Stimulated activated naive B cell treated with anti-CD40 and anti-IgM and Interleukin-4, amounts not matched to agents 10 μg/mL and 1 μg/mL and 100 μg/mL, for 72 hours (primary cell): ENCODE measurements around the gene PPFIA2.
"Not testable (repeated sequence)": the region's sequence is repeated elsewhere in the genome, so short reads cannot be mapped to it uniquely, and the experiment has no call there.

Experiments used
- ATAC-seq, 2 donors: fragments of 150-1000 bp; cut with Tn5 transposase; replicated peaks; 2 replicates each; pipeline ENCODE4 v1.10.0; 2021; ENCODE audit warnings: moderate library complexity in 1 of 2
- DNase-seq: peaks from one replicate; pipeline ENCODE4 v3.0.0; 2021
- H3K27ac Mint-ChIP-seq: one replicate; pipeline ENCODE4 v1.8.0; 2022; ENCODE audit warnings: mild to moderate bottlenecking, mixed read lengths
- H3K27me3 Mint-ChIP-seq, 2 donors: one replicate each; pipeline ENCODE4 v1.8.0; 2022; ENCODE audit warnings: mixed read lengths in 2 of 2
- H3K36me3 Mint-ChIP-seq, 2 donors: one replicate each; pipeline ENCODE4 v1.8.0; 2022; ENCODE audit warnings: mixed read lengths in 2 of 2, mild to moderate bottlenecking in 1 of 2
- H3K4me1 Mint-ChIP-seq, 2 donors: one replicate each; pipeline ENCODE4 v1.8.0; 2022; ENCODE audit warnings: mixed read lengths in 2 of 2, mild to moderate bottlenecking in 1 of 2
- H3K4me3 Mint-ChIP-seq, 2 donors: one replicate each; pipeline ENCODE4 v1.8.0; 2022; ENCODE audit warnings: mild to moderate bottlenecking in 2 of 2, mixed read lengths in 2 of 2, moderate library complexity in 1 of 2
- H3K9me3 Mint-ChIP-seq, 2 donors: one replicate each; pipeline ENCODE4 v1.8.0; 2022; ENCODE audit warnings: mixed read lengths in 2 of 2, mild to moderate bottlenecking in 1 of 2

PPFIA2 gene

GRCh38 chr12:81253360-81253759, 505.8 kb downstream of the PPFIA2 start:
- no peak for DNase-seq
- no peak overlapping the region for H3K27ac Mint-ChIP-seq
- H3K4me3 Mint-ChIP-seq, result no peak overlapping the region
- no peaks in the 10 kb centered on the region for H3K4me1 Mint-ChIP-seq
- H3K9me3 Mint-ChIP-seq, result peaks cover 0 to 3% of the 10 kb centered on the region in 2 donors
- no peaks in the 10 kb centered on the region for H3K27me3 Mint-ChIP-seq
- no peak for ATAC-seq
- no peaks in the 10 kb centered on the region for H3K36me3 Mint-ChIP-seq

- ATAC-seq (no peak), DNase-seq (no peak)
- Mint-ChIP-seq H3K4me3 (no peak overlapping the region), H3K9me3 (peaks cover 0 to 3% of the 10 kb centered on the region in 2 donors), H3K27me3 (no peaks in the 10 kb centered on the region), H3K36me3 (no peaks in the 10 kb centered on the region), H3K4me1 (no peaks in the 10 kb centered on the region), H3K27ac (no peak overlapping the region)
These were observed 506.9 kb downstream of the PPFIA2 start for GRCh38 chr12:81252228-81252627.

- no peak overlapping the region for H3K4me3 Mint-ChIP-seq
- no peaks in the 10 kb centered on the region for H3K36me3 Mint-ChIP-seq
- no peaks in the 10 kb centered on the region for H3K27me3 Mint-ChIP-seq
- no peak for DNase-seq
- no peaks in the 10 kb centered on the region for H3K4me1 Mint-ChIP-seq
- no peak overlapping the region for H3K27ac Mint-ChIP-seq
- ATAC-seq, result no peak
- H3K9me3 Mint-ChIP-seq, result peaks cover 0 to 3% of the 10 kb centered on the region in 2 donors
These were observed 509.2 kb downstream of the PPFIA2 start for GRCh38 chr12:81249976-81250375.

- ATAC-seq, result no peak
- Mint-ChIP-seq H3K27me3 (no peaks in the 10 kb centered on the region), H3K4me3 (no peak overlapping the region), H3K4me1 (no peaks in the 10 kb centered on the region), H3K36me3 (no peaks in the 10 kb centered on the region), H3K9me3 (peaks cover 5 to 7% of the 10 kb centered on the region in 2 donors), H3K27ac (no peak overlapping the region)
- no peak for DNase-seq
These were observed 513.1 kb downstream of the PPFIA2 start for GRCh38 chr12:81245907-81246570.

GRCh38 chr12:81245458-81245857, 513.7 kb downstream of the PPFIA2 start:
- no peak overlapping the region for H3K4me3 Mint-ChIP-seq

GRCh38 chr12:81231574-81232368, 527.4 kb downstream of the PPFIA2 start:
- no peak for DNase-seq
- ATAC-seq, result no peak
- Mint-ChIP-seq H3K4me1 (no peaks in the 10 kb centered on the region), H3K27me3 (no peaks in the 10 kb centered on the region), H3K36me3 (no peaks in the 10 kb centered on the region), H3K9me3 (no peaks in the 10 kb centered on the region), H3K27ac (no peak overlapping the region), H3K4me3 (no peak overlapping the region)

More at GRCh38 chr12:81245458-81245857, 513.7 kb downstream of the PPFIA2 start:
- Mint-ChIP-seq H3K27me3 (no peaks in the 10 kb centered on the region), H3K4me1 (no peaks in the 10 kb centered on the region), H3K9me3 (peaks cover 5 to 6% of the 10 kb centered on the region in 2 donors), H3K27ac (no peak overlapping the region), H3K36me3 (no peaks in the 10 kb centered on the region)
- ATAC-seq (no peak), DNase-seq (no peak)

- Mint-ChIP-seq H3K4me3 (no peak overlapping the region), H3K27ac (no peak overlapping the region), H3K36me3 (no peaks in the 10 kb centered on the region), H3K4me1 (no peaks in the 10 kb centered on the region), H3K9me3 (peaks cover 0 to 2% of the 10 kb centered on the region in 2 donors), H3K27me3 (no peaks in the 10 kb centered on the region)
- no peak for DNase-seq
- ATAC-seq, result no peak
These were observed 529.4 kb downstream of the PPFIA2 start for GRCh38 chr12:81229759-81230158.

- Mint-ChIP-seq H3K9me3 (peaks cover 0 to 2% of the 10 kb centered on the region in 2 donors), H3K36me3 (no peaks in the 10 kb centered on the region), H3K4me3 (no peak overlapping the region), H3K27me3 (no peaks in the 10 kb centered on the region), H3K4me1 (no peaks in the 10 kb centered on the region), H3K27ac (no peak overlapping the region)
- DNase-seq (no peak), ATAC-seq (no peak)
These were observed 534.5 kb downstream of the PPFIA2 start for GRCh38 chr12:81224626-81225025.

GRCh38 chr12:81222846-81223592, 536.1 kb downstream of the PPFIA2 start:
- Mint-ChIP-seq H3K27me3 (no peaks in the 10 kb centered on the region), H3K4me1 (no peaks in the 10 kb centered on the region), H3K27ac (no peak overlapping the region), H3K36me3 (no peaks in the 10 kb centered on the region), H3K4me3 (no peak overlapping the region), H3K9me3 (peaks cover 0 to 2% of the 10 kb centered on the region in 2 donors)
- ATAC-seq (no peak), DNase-seq (no peak)

- Mint-ChIP-seq H3K4me1 (no peaks in the 10 kb centered on the region), H3K36me3 (no peaks in the 10 kb centered on the region)
These were observed 537.5 kb downstream of the PPFIA2 start for GRCh38 chr12:81221681-81222080.

GRCh38 chr12:81216739-81217138, 542.4 kb downstream of the PPFIA2 start:
- Mint-ChIP-seq H3K4me1 (no peaks in the 10 kb centered on the region), H3K9me3 (no peaks in the 10 kb centered on the region), H3K4me3 (no peak overlapping the region), H3K27ac (no peak overlapping the region), H3K27me3 (no peaks in the 10 kb centered on the region), H3K36me3 (no peaks in the 10 kb centered on the region)
- ATAC-seq, result no peak
- DNase-seq, result no peak

More at GRCh38 chr12:81221681-81222080, 537.5 kb downstream of the PPFIA2 start:
- DNase-seq (no peak), ATAC-seq (no peak)
- Mint-ChIP-seq H3K27me3 (no peaks in the 10 kb centered on the region), H3K27ac (no peak overlapping the region), H3K4me3 (no peak overlapping the region), H3K9me3 (peaks cover 0 to 1% of the 10 kb centered on the region in 2 donors)

- H3K9me3 Mint-ChIP-seq, result no peaks in the 10 kb centered on the region
- no peak overlapping the region for H3K4me3 Mint-ChIP-seq
- ATAC-seq, result no peak
- no peaks in the 10 kb centered on the region for H3K27me3 Mint-ChIP-seq
- H3K27ac Mint-ChIP-seq, result no peak overlapping the region
- H3K4me1 Mint-ChIP-seq, result no peaks in the 10 kb centered on the region
- no peaks in the 10 kb centered on the region for H3K36me3 Mint-ChIP-seq
- DNase-seq, result no peak
These were observed 546.0 kb downstream of the PPFIA2 start for GRCh38 chr12:81212996-81213696.

- no peak overlapping the region for H3K27ac Mint-ChIP-seq
- no peaks in the 10 kb centered on the region for H3K9me3 Mint-ChIP-seq
- DNase-seq, result no peak
- no peak overlapping the region for H3K4me3 Mint-ChIP-seq
- no peaks in the 10 kb centered on the region for H3K36me3 Mint-ChIP-seq
- no peaks in the 10 kb centered on the region for H3K4me1 Mint-ChIP-seq
- no peak for ATAC-seq
- no peaks in the 10 kb centered on the region for H3K27me3 Mint-ChIP-seq
These were observed 547.8 kb downstream of the PPFIA2 start for GRCh38 chr12:81211306-81211705.

GRCh38 chr12:81209772-81210225, 549.4 kb downstream of the PPFIA2 start:
- not testable (repeated sequence) for H3K27ac Mint-ChIP-seq, H3K4me3 Mint-ChIP-seq, H3K9me3 Mint-ChIP-seq, H3K4me1 Mint-ChIP-seq, ATAC-seq, H3K36me3 Mint-ChIP-seq, H3K27me3 Mint-ChIP-seq, DNase-seq
